HS-5 (cell line): ENCODE results near the gene CUX1.
"Not testable (repeated sequence)": the region's sequence is repeated elsewhere in the genome, so short reads cannot be mapped to it uniquely, and the experiment has no call there.

Experiments
- DNase-seq: peaks from one replicate; pipeline ENCODE4 v3.0.0-alpha.2; 2012; ENCODE audit warnings: low read depth

The CUX1 gene

DNA sequence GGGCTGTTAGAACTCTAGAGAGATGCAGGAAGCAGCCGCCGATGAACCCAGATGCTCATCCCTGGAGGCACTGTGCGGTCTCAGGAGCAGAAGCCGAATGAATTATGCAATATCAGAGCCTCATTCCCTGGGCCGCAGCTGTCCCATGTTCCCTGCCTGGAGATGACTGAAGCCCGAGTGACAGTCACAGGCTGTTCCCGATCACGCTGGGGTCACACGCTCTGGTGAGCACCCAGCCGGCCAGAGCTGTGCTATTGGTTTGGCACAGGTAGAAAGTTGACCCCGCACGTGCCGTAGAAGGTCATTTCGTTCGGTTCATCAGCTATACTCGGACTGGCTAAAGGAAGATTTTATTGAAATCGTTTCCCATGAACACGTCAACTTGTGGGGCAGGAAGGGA, 328.7 kb downstream of the CUX1 start:
- no peak for DNase-seq

DNA sequence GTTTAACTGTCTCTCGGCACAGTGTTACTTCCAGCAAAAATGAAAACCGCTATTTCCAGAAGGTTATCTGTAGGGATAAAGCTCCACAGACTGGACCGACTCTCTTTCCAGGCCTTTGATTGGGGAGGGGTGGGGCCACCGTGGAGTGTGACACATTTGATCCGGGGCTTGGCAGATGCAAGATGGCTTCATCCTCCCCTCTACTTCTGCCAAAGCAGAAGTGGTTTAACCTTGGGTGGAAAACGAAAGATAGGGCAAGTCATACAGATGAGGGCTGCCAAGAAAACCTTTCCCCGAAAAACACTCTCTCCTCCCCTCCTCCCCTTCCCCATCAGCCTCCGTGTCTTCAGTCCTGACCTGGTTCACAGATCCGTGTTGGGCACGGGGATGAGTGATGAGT, 329.6 kb downstream of the CUX1 start:
- DNase-seq = no peak

DNA sequence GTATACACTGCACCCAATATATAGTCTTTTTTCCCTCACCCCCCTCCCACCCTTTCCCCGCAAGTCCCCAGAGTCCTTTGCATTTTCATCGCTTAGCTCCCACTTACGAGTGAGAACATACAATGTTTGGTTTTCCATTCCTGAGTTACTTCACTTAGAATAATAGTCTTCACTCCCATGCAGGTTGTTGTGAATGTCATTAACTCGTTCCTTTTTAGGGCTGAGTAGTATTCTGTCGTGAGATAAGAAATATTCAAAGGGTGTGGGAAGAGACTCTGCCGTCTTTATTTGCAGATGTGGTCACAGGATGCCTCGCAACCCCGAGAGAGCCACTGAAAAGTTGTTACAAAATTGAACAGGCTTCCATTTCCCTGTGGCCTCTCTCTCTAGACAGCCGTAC, 331.4 kb downstream of the CUX1 start:
- DNase-seq = no peak

DNA sequence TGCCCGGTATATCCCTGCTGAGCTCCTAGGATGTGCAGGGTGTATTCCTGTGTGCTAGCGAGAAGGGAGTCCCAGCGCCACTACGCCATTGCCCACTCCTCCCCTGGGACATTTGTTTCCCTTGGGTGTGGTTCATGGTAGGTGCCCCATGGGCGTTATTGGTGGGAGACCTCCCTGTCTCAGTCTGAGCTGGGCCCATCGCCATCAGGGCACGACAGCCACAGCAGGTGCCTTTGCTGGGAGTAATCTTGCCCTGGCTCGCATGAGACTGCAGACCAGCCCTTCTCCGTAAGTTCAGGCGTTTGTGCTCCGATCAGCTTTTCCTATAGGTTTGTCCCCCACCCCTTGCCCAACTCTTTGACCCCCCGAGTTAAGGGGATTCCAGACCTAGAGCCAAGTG, 332.0 kb downstream of the CUX1 start:
- no peak for DNase-seq

DNA sequence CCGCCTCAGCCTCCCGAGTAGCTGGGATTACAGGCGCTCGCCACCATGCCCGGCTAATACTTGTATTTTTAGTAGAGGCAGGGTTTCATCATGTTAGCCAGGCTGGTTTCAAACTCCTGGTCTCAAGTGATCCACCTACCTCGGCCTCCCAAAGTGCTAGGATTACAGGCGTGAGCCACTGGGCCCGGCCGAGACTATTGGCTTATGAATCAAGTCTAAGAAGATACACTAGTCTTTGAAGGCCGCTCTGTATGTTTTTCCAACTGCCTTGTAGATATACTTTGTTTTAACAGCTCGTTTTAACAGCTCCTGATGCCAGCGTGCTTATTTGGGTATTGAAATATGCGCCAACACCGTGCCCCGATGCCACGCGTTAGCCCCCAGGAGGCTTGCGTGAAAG, 332.8 kb downstream of the CUX1 start:
- no peak for DNase-seq

DNA sequence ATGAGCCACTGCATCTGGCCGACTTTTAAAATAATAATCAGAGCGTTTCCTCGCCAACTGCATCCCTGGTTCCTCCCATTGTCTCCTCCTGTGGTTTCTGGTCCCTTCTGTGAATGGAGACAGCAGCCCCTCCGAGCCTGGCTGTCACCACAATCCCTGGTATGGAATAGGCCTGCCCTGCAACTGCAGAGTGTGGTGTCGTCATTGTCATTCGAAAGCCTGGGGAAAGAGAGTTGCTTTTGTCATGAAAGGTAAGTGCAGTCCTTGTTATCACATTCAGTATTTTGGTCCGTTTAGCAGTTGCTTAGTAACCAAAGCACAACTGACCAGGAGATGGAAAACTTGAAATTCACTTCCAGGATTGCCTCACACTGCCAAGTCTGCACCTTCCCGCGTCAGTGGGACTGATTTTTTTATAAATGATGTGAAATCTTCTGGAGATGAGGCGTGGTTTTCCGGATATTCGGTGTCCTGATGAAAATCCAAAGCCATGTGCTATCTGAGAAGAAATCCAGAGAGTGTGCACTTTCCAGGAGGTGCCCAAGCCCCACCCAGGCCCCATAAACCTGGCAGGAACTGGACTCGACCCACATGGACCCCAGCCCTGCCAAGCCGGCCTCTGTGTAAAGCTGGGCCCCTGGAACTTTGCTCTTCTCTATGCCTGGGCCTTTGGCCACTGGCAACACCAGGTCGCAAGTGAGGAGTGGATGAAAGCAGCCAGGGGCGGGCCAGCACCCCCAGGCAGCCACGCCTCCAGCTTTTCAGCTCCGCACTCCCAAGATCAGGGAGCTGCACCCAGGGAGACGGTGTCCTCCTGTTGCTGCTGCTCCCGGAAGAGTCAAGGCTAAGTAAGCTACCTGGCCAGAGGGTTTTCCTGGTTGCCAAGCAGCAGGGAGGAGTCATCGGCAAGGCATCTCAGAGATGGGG, 335.5 kb downstream of the CUX1 start:
- no peak for DNase-seq

DNA sequence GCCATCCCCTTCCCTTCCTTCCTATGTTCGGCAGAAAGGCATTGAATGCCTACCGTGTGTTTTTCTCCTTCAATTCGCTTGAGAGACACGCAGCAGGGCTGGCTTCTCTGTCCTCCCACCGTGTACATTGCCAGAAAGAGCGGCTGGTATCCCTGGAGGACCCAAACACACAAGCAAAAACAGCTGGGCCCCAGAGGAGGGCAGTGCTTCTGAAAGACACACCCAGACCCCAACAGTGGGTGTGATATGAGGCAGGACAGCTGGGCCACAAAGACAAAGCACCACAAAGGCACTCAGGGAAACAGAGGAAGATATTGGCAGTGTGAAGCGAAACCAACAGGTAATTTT, 336.1 kb downstream of the CUX1 start:
- no peak for DNase-seq

DNA sequence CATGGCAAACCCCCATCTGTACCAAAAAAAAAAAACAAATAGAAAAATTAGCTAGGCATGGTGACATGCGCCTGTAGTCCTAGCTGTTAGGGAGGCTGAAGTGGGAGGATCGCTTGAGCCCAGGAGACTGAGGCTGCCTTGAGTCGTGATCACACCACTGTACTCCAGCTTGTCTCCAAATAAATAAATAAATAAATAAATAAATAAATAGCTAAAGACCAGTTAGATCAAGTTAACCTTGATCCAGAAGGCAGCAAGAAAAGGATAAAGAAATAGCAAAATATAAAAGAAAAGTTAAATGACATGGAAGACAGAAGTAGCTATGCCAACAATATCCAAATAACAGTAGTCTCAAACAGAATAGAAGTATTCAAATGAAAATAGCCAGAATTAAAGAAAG, 337.0 kb downstream of the CUX1 start:
- no peak for DNase-seq

DNA sequence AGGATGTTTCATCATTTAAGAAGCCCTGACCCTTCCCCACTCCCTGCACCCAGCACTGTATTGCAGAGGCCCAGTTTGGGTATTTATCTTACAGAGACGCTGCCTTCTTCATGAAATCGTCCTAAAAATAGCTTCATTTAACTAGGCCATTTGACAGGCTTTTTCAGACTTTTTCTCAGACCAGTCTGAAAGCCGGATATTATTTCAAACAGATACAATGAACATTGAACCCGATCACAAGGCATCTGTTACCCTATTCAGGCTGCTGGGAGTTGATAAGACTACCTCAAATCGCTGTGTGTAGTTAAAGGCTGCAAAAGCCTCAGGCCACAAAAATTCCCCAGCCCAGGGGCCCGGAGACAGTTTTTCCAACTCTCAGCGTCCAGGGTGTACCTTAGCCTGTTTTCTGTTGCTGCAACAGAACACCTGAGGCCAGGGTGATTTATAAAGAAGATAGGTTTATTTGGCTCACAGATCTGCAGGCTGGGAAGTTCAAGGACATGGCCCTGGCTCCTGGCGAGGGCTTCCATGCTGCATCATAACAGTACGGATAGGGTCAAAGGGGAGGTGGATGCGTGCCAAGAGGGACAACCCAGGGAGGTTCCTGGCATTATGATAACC, 338.5 kb downstream of the CUX1 start:
- no peak for DNase-seq

DNA sequence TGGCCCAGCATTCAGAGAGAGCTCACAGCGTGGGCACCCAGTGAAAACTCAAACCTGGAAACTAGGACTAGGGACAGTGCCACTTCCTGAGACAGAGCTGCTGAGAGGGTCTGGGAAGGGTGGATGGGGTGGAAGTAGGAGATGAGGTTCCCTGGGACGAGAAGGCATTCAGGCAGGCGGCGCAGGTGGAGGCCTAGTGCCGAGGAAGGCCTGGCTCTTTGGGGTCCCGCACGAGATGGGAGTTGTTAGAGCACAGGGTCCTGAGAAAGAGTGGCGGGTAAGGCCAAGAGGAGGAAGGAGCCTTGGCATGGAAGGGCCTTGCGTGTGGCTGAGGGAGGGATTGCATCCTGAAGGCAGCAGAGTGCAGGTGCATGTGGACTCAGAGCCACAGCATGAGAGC, 339.4 kb downstream of the CUX1 start:
- no peak for DNase-seq

DNA sequence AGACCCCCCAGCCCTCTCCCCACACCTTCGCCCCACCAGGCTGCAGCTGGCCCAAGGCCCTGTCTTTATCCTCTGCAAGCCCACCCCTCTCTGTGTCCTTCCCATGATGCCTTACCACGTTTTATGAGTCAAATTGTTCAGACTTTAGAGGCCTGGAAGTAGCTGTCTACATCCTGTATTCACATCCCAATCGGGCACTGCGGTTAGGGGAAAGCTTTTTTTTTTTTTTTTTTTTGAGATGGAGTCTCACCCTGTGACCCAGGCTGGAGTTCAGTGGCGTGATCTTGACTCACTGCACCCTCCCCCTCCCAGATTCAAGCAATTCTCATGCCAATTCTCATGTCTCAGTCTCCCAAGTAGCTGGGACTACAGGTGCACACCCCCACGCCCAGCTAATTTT, 347.7 kb downstream of the CUX1 start:
- DNase-seq = no peak

DNA sequence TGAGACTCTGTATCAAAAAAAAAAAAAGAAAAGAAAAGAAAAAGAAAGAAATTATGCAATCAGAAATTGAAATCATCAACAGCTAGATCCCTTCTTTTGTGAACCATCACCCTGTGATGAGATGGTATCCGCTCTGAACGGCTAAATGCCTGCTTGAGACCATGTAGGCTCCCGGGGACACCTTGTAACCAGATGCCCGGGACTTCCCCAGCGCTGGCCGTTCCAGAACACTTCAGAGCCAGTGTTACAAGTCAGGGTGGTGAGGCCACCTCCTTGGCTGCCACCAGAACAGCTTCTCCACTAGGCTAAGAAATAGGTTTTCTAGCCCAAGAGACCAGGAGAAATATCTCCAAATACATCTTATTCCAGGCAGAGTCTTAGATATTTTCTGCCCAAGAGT, 349.8 kb downstream of the CUX1 start:
- DNase-seq = no peak

DNA sequence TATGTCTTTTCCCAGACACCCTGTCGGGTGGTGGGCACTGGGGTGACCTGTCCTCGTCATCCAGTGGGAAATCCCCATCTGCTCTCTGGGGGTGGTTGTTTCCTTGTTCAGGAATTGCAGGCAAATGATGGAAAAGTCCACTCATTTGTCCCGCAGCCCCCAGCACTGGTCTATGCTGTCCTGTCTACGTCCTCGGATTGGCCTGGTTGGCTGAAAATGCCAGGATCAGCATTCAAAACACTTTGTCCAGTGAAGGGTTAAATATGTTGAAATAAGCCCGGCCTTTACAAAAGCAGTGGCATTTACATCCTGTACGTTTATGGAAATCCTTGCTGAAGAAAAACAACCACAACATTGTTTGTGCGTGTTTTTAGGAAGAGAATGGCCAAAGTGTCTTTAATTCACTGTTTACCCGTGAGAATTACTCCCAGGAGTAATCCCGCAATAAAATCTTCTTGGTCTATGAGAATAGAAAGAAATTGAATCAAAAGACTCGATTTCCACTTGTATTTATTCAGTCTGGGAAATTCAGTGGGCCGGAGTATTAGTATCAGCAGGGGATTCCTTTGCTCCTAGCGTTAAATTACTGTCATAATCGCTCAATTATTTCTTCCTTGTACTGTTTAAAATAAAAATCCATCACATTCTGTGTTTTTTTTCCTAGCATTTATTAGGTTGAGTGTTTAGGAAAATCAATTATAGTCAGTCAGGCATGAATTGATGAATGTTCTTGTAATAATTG, 352.4 kb downstream of the CUX1 start:
- no peak for DNase-seq

DNA sequence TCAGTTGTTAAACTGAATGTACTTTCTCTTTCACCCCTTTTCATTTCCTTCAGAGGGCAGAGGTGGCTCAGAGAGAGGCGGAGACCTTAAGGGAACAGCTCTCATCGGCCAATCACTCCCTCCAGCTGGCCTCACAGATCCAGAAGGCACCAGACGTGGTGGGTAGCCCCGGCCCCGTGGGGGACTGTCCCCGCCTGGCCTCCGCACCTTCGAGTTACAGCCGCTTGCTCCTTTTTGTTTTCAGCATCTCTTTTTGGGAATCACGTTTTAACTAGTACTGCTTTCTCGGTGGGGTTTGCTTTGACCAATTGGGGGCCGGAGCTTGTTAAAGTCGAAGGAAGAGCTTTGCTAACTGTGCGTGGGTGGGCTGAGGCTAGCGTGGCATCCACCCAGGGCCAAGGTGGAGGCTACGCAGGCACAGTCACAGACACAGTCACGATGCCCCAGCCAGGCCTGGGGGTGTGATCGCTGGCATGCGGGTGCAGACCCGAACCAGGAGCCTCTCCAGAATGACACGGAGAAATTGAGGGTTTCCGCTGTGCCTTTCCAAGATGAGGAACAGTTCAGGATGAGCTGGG, 353.1 kb downstream of the CUX1 start:
- no peak for DNase-seq

DNA sequence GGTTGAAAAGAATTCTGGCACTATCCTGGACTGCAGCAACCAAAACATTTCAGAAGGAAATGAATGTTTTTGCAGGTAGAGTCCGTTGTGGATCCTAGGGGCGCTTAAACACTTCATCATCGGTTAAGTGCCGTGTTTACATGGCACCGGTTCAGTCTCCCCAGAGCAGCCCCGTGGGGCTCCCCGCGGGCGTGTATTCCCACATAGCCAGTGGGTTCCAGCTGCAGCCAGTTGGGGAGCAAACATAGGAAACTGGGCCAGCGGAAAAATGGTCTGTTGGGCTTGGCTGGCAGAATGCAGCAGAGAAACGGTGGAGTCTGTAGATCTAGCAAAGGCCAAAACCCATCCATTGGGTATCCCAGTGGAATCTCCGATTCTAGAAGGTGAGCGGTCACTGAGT, 356.2 kb downstream of the CUX1 start:
- DNase-seq = no peak

DNA sequence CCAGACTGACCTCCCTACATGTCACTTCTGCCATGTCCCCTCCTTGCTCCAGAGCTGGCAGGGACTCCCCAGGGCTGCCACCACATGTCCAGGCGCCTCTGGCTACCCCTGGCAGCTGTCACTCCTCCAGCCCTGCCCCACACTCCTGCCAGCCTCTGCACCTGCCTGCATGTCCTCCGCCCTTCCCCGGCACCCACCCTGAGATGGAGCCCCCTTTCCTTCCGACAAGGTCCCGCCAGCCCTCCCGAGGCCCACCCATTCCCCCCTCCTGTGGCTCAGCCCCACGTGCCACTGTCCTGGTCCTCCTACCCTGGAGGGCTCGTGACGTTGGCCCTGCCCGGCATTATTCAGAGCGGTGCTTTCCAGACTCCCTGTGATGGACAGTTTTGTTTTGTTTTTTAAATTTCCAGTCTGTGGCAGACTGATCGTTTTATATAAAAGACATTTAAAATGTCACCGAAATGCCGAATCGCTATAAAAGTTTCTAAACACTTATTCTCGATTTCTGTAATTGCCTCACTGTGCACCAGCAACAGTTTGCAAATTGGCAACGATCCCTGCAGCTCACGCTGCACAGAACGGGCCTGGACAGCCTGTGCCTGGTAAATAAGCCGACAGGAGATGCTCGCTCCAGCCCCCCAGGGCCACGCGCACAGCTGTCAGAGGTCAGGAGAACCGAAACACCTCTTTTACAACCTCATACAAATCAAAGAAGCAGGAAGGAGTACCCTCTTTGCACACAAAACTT, 358.2 kb downstream of the CUX1 start:
- no peak for DNase-seq

DNA sequence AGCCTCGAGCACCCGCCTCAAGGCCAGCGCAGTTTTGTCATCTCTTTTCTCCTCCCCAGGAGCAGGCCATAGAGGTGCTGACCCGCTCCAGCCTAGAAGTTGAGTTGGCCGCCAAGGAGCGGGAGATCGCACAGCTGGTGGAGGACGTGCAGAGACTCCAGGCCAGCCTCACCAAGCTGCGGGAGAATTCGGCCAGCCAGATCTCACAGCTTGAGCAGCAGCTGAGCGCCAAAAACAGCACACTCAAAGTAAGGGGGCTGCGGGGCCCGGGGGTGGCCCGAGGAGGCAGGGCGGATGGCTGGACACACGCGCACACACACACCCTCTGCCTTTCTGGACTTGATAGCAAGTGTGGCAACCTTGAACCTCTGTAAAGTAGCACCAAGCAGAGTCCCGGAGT, 361.0 kb downstream of the CUX1 start:
- no peak for DNase-seq

DNA sequence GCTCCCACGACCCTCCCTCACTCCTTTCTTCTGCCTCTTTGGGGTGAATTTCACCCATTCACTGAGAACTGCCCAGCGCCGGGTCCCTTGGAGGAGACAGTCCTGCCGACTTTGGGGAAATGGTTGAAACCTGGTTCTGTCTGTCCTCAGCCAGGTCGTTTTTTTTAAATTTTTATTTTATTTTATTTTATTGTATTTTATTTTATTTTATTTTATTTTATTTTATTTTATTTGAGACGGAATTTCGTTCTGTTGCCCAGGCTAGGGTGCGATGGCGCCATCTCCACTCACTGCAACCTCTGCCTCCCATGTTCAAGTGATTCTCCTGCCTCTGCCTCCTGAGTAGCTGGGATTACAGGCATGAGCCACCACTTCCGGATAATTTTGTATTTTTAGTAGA, 363.3 kb downstream of the CUX1 start:
- DNase-seq = no peak

DNA sequence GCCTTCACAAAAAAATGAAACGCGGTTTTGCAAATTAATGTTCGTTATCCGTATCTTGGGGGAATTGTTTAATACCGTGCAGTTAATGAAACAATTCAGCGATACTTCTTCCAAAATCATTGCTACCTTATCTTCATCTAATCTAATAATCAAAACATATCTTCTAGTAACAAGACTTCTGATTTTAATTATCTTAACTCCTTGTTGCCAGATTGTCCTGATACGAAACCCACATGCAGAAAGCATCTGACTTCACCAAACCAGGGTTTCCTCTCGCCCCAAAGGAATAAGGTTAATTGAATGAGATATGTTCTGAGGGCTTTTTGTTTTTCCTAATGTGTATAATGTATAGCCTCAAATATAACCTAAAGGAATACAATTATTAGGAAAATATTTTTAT, 364.1 kb downstream of the CUX1 start:
- DNase-seq = no peak

DNA sequence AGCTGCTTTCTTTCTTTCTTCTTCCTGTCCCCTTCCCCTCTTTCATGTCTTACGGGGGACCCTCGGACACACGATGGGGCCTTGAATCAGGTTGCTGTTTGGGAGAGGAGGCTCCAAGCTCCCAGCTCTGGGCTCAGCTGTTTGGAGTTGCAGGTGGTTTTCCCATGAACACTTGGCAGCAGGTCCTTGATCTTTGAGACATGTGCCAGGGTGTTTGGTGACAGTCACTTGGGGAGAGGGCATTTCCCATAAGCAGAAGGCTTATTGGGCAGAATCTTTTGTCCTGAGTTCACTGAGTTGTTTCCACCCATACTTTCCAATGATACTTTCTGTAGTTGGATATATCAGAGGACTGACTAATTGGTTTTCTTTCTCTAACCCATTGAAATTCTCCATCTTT, 364.6 kb downstream of the CUX1 start:
- no peak for DNase-seq

DNA sequence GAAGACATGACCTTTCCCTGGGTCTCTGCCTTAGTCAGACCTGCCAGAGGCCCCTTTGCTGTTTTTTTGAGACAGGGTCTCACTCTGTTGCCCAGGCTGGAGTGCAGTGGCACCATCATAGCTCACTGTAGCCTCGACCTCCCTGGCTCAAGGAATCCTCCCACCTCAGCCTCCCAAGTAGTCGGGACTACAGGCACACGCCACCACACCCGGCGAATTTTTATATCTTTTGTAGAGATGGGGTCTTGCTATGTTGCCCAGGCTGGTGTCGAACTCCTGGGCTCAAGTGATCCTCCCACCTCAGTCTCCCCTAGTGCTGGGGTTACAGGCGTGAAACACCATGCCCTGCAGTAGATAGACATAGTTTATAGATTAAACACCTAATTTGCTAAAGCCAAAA, 366.4 kb downstream of the CUX1 start:
- not testable (repeated sequence) for DNase-seq

DNA sequence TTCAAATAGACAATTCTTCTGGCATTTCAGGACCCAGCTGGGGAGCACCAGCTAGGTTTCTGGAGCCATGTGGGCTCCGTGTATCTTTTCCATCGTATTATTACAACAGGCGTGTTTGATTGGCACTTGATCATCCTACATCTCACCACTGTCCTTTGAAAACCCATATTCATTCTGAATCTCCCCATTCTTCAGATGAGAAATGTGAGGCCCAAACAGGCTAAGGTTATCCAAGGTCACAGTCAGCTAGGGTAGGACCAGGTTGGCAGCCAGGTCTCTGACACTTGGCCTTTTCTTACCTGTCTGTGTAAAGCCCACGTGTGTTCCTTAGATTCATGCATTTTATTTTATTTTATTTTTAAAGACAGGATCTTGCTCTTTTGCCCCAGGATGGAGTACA, 366.9 kb downstream of the CUX1 start:
- DNase-seq = no peak
